Right atrium auricular region (tissue), 2 donors: ENCODE results near the gene PRDM4. TPM values are rescaled to one million over a fixed set of nuclear protein-coding genes. Genes with fewer than 3 reads are reported as not detected.
A peak's percentile ranks its signal among the peaks of the same experiment; 100 is the strongest.

Experiments
- DNase-seq: peaks from one replicate; pipeline ENCODE4 v3.0.0-alpha.2; 2019; ENCODE audit warnings: low spot score
- H3K27ac ChIP-seq, 2 donors: fragments of 200-600 bp; sonication (generic); 1 replicate in 1 of 2; 2 replicates in 1 of 2; pipeline ENCODE4 v1.5.1; 2016 to 2019
- H3K27me3 ChIP-seq, 2 donors: fragments of 200-600 bp; sonication (generic); one replicate each; pipeline versions ENCODE4 v1.5.1 to v1.6.0; 2017 to 2019
- H3K36me3 ChIP-seq: fragments of 200-600 bp; sonication (generic); one replicate; pipeline ENCODE4 v1.5.1; 2016
- H3K4me1 ChIP-seq, 2 donors: fragments of 200-600 bp; sonication (generic); one replicate each; pipeline versions ENCODE4 v1.5.1 to v1.6.0; 2017 to 2019
- H3K4me3 ChIP-seq, 2 donors: fragments of 200-600 bp; sonication (generic); 1 replicate in 1 of 2; 2 replicates in 1 of 2; pipeline ENCODE4 v1.5.1; 2017 to 2019; ENCODE audit warnings: mild to moderate bottlenecking in 1 of 2, moderate library complexity in 1 of 2
- H3K9me3 ChIP-seq, 2 donors: fragments of 200-600 bp; sonication (generic); one replicate each; pipeline ENCODE4 v1.5.1; 2019
- CTCF ChIP-seq, 2 donors: fragments of 200-600 bp; sonication (generic); IDR thresholded peaks; one replicate each; pipeline ENCODE4 v1.5.1; 2019; ENCODE audit warnings: antibody characterized with exemption in 2 of 2
- total RNA-seq, 2 donors: library from RNA; depleted of rRNA; stranded (reverse); fragments of >200 nt; gene quantifications; one replicate each; pipeline ENCODE4 v1.1.0, GENCODE V29; 2016

The PRDM4 gene
- total RNA-seq, 2 donors from 2014 or later: 10.2 to 21.0 TPM

GRCh38 chr12:107776171-107776570 lies 15.2 kb upstream of the PRDM4 start:
- H3K36me3 ChIP-seq: no peaks in the 10 kb centered on the region
- no peak for TF ChIP-seq CTCF (IDR thresholded peaks at IDR 0.05)
- peaks cover 11 to 16% of the 10 kb centered on the region in 2 donors for H3K27me3 ChIP-seq
- H3K4me3 ChIP-seq: no peak overlapping the region
- no peaks in the 10 kb centered on the region for H3K9me3 ChIP-seq
- H3K4me1 ChIP-seq: peaks cover 0 to 8% of the 10 kb centered on the region in 2 donors
- no peak overlapping the region for H3K27ac ChIP-seq
- no peak for DNase-seq

- Histone ChIP-seq H3K27ac (no peak overlapping the region), H3K9me3 (no peaks in the 10 kb centered on the region), H3K4me1 (peaks cover 0 to 8% of the 10 kb centered on the region in 2 donors), H3K36me3 (no peaks in the 10 kb centered on the region), H3K27me3 (peaks cover 11 to 16% of the 10 kb centered on the region in 2 donors), H3K4me3 (peak overlapping the region in 1 of 2 donors; percentile 27)
- no peak for DNase-seq
- no peak for TF ChIP-seq CTCF (IDR thresholded peaks at IDR 0.05)
These were observed 14.3 kb upstream of the PRDM4 start for GRCh38 chr12:107775093-107775721.

GRCh38 chr12:107774349-107775029 lies 13.6 kb upstream of the PRDM4 start, which contains the start of gene ASCL4:
Gene ASCL4, plus strand, starts transcription at chr12:107774704. Its CDS starts 515 bp downstream, at chr12:107775219.
- DNase-seq: no peak
- Histone ChIP-seq H3K27me3 (peaks cover 11 to 16% of the 10 kb centered on the region in 2 donors), H3K4me3 (peak within 1 kb of the TSS in 1 of 2 donors; percentile 27)

GRCh38 chr12:107767466-107767865 lies 6.5 kb upstream of the PRDM4 start:
- Histone ChIP-seq H3K4me1 (no peaks in the 10 kb centered on the region), H3K9me3 (no peaks in the 10 kb centered on the region), H3K36me3 (no peaks in the 10 kb centered on the region), H3K27me3 (no peaks in the 10 kb centered on the region), H3K27ac (no peak overlapping the region), H3K4me3 (no peak overlapping the region)
- DNase-seq: no peak
- TF ChIP-seq CTCF (IDR thresholded peaks at IDR 0.05): no peak

More at GRCh38 chr12:107774349-107775029, 13.6 kb upstream of the PRDM4 start, which contains the start of gene ASCL4:
- Histone ChIP-seq H3K4me1 (peaks cover 0 to 8% of the 10 kb centered on the region in 2 donors), H3K36me3 (no peaks in the 10 kb centered on the region), H3K27ac (no peak within 1 kb of the TSS), H3K9me3 (no peaks in the 10 kb centered on the region)
- no peak for TF ChIP-seq CTCF (IDR thresholded peaks at IDR 0.05)

- Histone ChIP-seq H3K27ac (no peak overlapping the region), H3K9me3 (no peaks in the 10 kb centered on the region), H3K4me1 (peaks cover 0 to 6% of the 10 kb centered on the region in 2 donors), H3K27me3 (no peaks in the 10 kb centered on the region), H3K36me3 (no peaks in the 10 kb centered on the region), H3K4me3 (no peak overlapping the region)
- no peak for TF ChIP-seq CTCF (IDR thresholded peaks at IDR 0.05)
- DNase-seq: no peak
These were observed 4.4 kb upstream of the PRDM4 start for GRCh38 chr12:107765316-107765715.
